ENCODE data around the gene FHOD1. TPM values are rescaled to one million over a fixed set of nuclear protein-coding genes. Genes with fewer than 3 reads are reported as not detected.

Gene FHOD1
- total RNA-seq, 4 donors from 2014 or later: 9.7 to 15.5 (median 12.9) TPM

- no peaks in the 10 kb centered on the region for H3K27me3 ChIP-seq
- peaks cover 0 to 47% of the 10 kb centered on the region in 2 donors for H3K36me3 ChIP-seq
- TF ChIP-seq CTCF (IDR thresholded peaks at IDR 0.05) (no peak), POLR2A (IDR thresholded peaks at IDR 0.05) (no peak), POLR2AphosphoS5 (IDR thresholded peaks at IDR 0.05) (no peak)
- peak overlapping the region; percentile 52 to 70 for H3K4me3 ChIP-seq
- H3K9me3 ChIP-seq: no peaks in the 10 kb centered on the region
- no peak for ATAC-seq
- H3K4me1 ChIP-seq: peaks cover 0 to 37% (median 10%) of the 10 kb centered on the region in 3 donors
- WGBS, 2 donors (ENCODE audit: low coverage in 1 of 2): 5 to 12% methylated on average over 4 to 9 of the region's 12 CpGs
- H3K27ac ChIP-seq: peak overlapping the region; percentile 45 to 89 (median 84)
These were observed 20.9 kb downstream of the FHOD1 start for GRCh38 chr16:67226295-67226803.

- H3K4me3 ChIP-seq: no peak overlapping the region
- no peak for ATAC-seq
- no peaks in the 10 kb centered on the region for H3K27me3 ChIP-seq
- peaks cover 0 to 23% of the 10 kb centered on the region in 2 donors for H3K36me3 ChIP-seq
- 63 to 68% methylated on average over 2 of the region's 3 CpGs for WGBS, 2 donors (ENCODE audit: low coverage in 1 of 2)
- H3K4me1 ChIP-seq: peaks cover 0 to 36% (median 10%) of the 10 kb centered on the region in 3 donors
- no peaks in the 10 kb centered on the region for H3K9me3 ChIP-seq
- no peak overlapping the region for H3K27ac ChIP-seq
- TF ChIP-seq POLR2AphosphoS5 (IDR thresholded peaks at IDR 0.05) (no peak), CTCF (IDR thresholded peaks at IDR 0.05) (no peak), POLR2A (IDR thresholded peaks at IDR 0.05) (no peak), EP300 (IDR thresholded peaks at IDR 0.05) (no peak)
These were observed 23.3 kb downstream of the FHOD1 start for GRCh38 chr16:67223992-67224391.

- peaks cover 0 to 33% of the 10 kb centered on the region in 2 donors for H3K36me3 ChIP-seq
- peaks cover 0 to 15% (median 0%) of the 10 kb centered on the region in 3 donors for H3K4me1 ChIP-seq
- no peak overlapping the region for H3K4me3 ChIP-seq
- H3K27me3 ChIP-seq: no peaks in the 10 kb centered on the region
- peak overlapping the region in 2 of 4 donors; percentile 35 to 36 for H3K27ac ChIP-seq
- H3K9me3 ChIP-seq: no peaks in the 10 kb centered on the region
- peak; percentile 60 for ATAC-seq
- TF ChIP-seq CTCF (IDR thresholded peaks at IDR 0.05): no peak
- TF ChIP-seq EP300 (IDR thresholded peaks at IDR 0.05): no peak
- no peak for TF ChIP-seq POLR2A (IDR thresholded peaks at IDR 0.05)
- no peak for TF ChIP-seq POLR2AphosphoS5 (IDR thresholded peaks at IDR 0.05)
- WGBS, 2 donors (ENCODE audit: low coverage in 1 of 2): 60 to 78% methylated on average over 11 to 18 of the region's 18 CpGs
These were observed 30.4 kb downstream of the FHOD1 start for GRCh38 chr16:67216612-67217490.

GRCh38 chr16:67215706-67216105, 31.6 kb downstream of the FHOD1 start:
- H3K36me3 ChIP-seq: peaks cover 0 to 41% of the 10 kb centered on the region in 2 donors
- WGBS, 2 donors (ENCODE audit: low coverage in 1 of 2): 73 to 83% methylated on average over 1 to 5 of the region's 5 CpGs
- H3K4me1 ChIP-seq: peaks cover 0 to 15% (median 0%) of the 10 kb centered on the region in 3 donors
- H3K27me3 ChIP-seq: no peaks in the 10 kb centered on the region
- H3K4me3 ChIP-seq: no peak overlapping the region
- H3K27ac ChIP-seq: no peak overlapping the region
- TF ChIP-seq CTCF (IDR thresholded peaks at IDR 0.05): no peak
- TF ChIP-seq POLR2A (IDR thresholded peaks at IDR 0.05): no peak
- TF ChIP-seq EP300 (IDR thresholded peaks at IDR 0.05): no peak
- no peak for ATAC-seq
- no peaks in the 10 kb centered on the region for H3K9me3 ChIP-seq

All from gastroesophageal sphincter (tissue), 4 donors.